Osteoblast (primary cell): ENCODE data around the gene SELENOO. TPM values are rescaled to one million over a fixed set of nuclear protein-coding genes. Genes with fewer than 3 reads are reported as not detected.

Experiments
- DNase-seq: peaks from one replicate; pipeline ENCODE4 v3.0.0; 2011; ENCODE audit warnings: low spot score, mixed read lengths; ENCODE audit not compliant: insufficient read length; ENCODE audit errors: missing footprints
- H2AFZ ChIP-seq: 2 replicates; pipeline ENCODE4 v1.6.0; 2011; ENCODE audit warnings: mild to moderate bottlenecking, low read length
- H3K27ac ChIP-seq: 2 replicates; pipeline ENCODE4 v1.5.1; 2011; ENCODE audit warnings: mild to moderate bottlenecking, low read depth, low read length, moderate library complexity
- H3K27me3 ChIP-seq: 2 replicates; pipeline ENCODE4 v1.6.0; 2012; ENCODE audit warnings: mild to moderate bottlenecking, control low read depth, inconsistent platforms, low read length, moderate library complexity; ENCODE audit not compliant: insufficient read depth
- H3K36me3 ChIP-seq: 2 replicates; pipeline ENCODE4 v1.5.1; 2011; ENCODE audit warnings: mild to moderate bottlenecking, low read length, control low read depth, moderate library complexity; ENCODE audit not compliant: insufficient read depth
- H3K4me1 ChIP-seq: 2 replicates; pipeline ENCODE4 v1.5.1; 2011; ENCODE audit warnings: mild to moderate bottlenecking, low read length, control low read depth, moderate library complexity; ENCODE audit not compliant: insufficient read depth
- H3K4me2 ChIP-seq: 2 replicates; pipeline ENCODE4 v1.6.0; 2011; ENCODE audit warnings: mild to moderate bottlenecking, low read length; ENCODE audit not compliant: insufficient read depth
- H3K4me3 ChIP-seq: fragments of 200-600 bp; sonication (generic); 3 replicates; pipeline ENCODE4 v1.5.1; 2012; ENCODE audit warnings: mild to moderate bottlenecking, low read length, inconsistent platforms; ENCODE audit not compliant: insufficient read depth
- H3K79me2 ChIP-seq: 2 replicates; pipeline ENCODE4 v1.6.0; 2012; ENCODE audit warnings: mild to moderate bottlenecking, low read length, control low read depth, inconsistent platforms; ENCODE audit not compliant: insufficient read depth
- H3K9me3 ChIP-seq: 2 replicates; pipeline ENCODE4 v1.5.1; 2011; ENCODE audit warnings: low read depth, low read length, control low read depth
- H4K20me1 ChIP-seq: 2 replicates; pipeline ENCODE4 v1.6.0; 2012; ENCODE audit warnings: mild to moderate bottlenecking, low read length, control low read depth; ENCODE audit not compliant: insufficient read depth
- CTCF ChIP-seq: IDR thresholded peaks from 2 replicates; pipeline ENCODE4 v1.5.1; 2011; ENCODE audit warnings: mild to moderate bottlenecking, low read depth, low read length, moderate library complexity; ENCODE audit errors: extremely low read depth
- total RNA-seq: library from RNA; depleted of rRNA; stranded (reverse); fragments of >200 nt; gene quantifications from 2 replicates; pipeline ENCODE4 v1.2.3, GENCODE V29; 2012

The SELENOO gene
- total RNA-seq, 1 donor, result 15.6 TPM

GRCh38 chr22:50216684-50217520, 16.1 kb downstream of the SELENOO start:
- Histone ChIP-seq H3K27ac (no peak overlapping the region), H2AFZ (no peak overlapping the region), H3K4me1 (no peaks in the 10 kb centered on the region), H3K9me3 (no peaks in the 10 kb centered on the region), H4K20me1 (peaks cover 32% of the 10 kb centered on the region), H3K36me3 (peaks cover 72% of the 10 kb centered on the region), H3K4me2 (no peak overlapping the region), H3K79me2 (peaks cover 30% of the 10 kb centered on the region), H3K4me3 (no peak overlapping the region), H3K27me3 (no peaks in the 10 kb centered on the region)
- DNase-seq, result no peak
- no peak for TF ChIP-seq CTCF

- Histone ChIP-seq H3K4me2 (no peak overlapping the region), H3K4me1 (no peaks in the 10 kb centered on the region), H3K9me3 (no peaks in the 10 kb centered on the region), H3K79me2 (peaks cover 22% of the 10 kb centered on the region), H4K20me1 (peaks cover 27% of the 10 kb centered on the region), H3K4me3 (no peak overlapping the region), H3K36me3 (peaks cover 72% of the 10 kb centered on the region), H3K27ac (no peak overlapping the region), H3K27me3 (no peaks in the 10 kb centered on the region), H2AFZ (no peak overlapping the region)
- TF ChIP-seq CTCF, result no peak
- DNase-seq, result no peak
Observed at GRCh38 chr22:50217543-50218152, 16.8 kb downstream of the SELENOO start.

GRCh38 chr22:50218153-50218995, 17.6 kb downstream of the SELENOO start:
- Histone ChIP-seq H3K79me2 (peaks cover 15% of the 10 kb centered on the region), H3K27me3 (no peaks in the 10 kb centered on the region), H2AFZ (no peak overlapping the region), H3K36me3 (peaks cover 65% of the 10 kb centered on the region), H4K20me1 (peaks cover 21% of the 10 kb centered on the region), H3K4me2 (no peak overlapping the region), H3K4me1 (no peaks in the 10 kb centered on the region), H3K4me3 (no peak overlapping the region), H3K27ac (no peak overlapping the region), H3K9me3 (no peaks in the 10 kb centered on the region)
- no peak for TF ChIP-seq CTCF
- no peak for DNase-seq
